PC-9 (cell line): ENCODE results near the gene MORN4. TPM values are rescaled to one million over a fixed set of nuclear protein-coding genes. Genes with fewer than 3 reads are reported as not detected.

Experiments used
- BruUV-seq: library from RNA; stranded (reverse); fragments of 400-500 nt; replicated peaks from 2 replicates; lab custom pipeline; 2021; lab: Mats Ljungman, UMichigan
- CTCF ChIA-PET: fragments of 300-600 bp; sonication (Branson Sonifier 250); formaldehyde crosslinking; loops from one replicate; lab custom pipeline; 2022; ENCODE audit warnings: antibody characterized with exemption; lab: Charles Lee
- POLR2A ChIA-PET: fragments of 300-600 bp; sonication (Branson Sonifier 250); formaldehyde crosslinking; loops from one replicate; lab custom pipeline; 2022; ENCODE audit warnings: antibody characterized with exemption; ENCODE audit not compliant: unreplicated experiment; lab: Charles Lee
- DNase-seq, 2 experiments: peaks; one replicate each; pipeline versions ENCODE4 v3.0.0 to v3.0.0-alpha.2; 2015 to 2022; ENCODE audit warnings: mixed read lengths in 1 of 2
- H2AFZ ChIP-seq: fragments of 200-600 bp; sonication (generic); 2 replicates; pipeline ENCODE4 v1.8.1; 2017; ENCODE audit warnings: antibody characterized with exemption
- H3F3A ChIP-seq: fragments of 200-600 bp; sonication (generic); 2 replicates; pipeline ENCODE4 v1.8.1; 2017; ENCODE audit warnings: antibody characterized with exemption, mild to moderate bottlenecking, low read depth; ENCODE audit not compliant: insufficient read depth
- H3K27ac ChIP-seq: fragments of 200-600 bp; sonication (generic); 2 replicates; pipeline ENCODE4 v1.6.1; 2016; ENCODE audit warnings: mixed run types
- H3K27me3 ChIP-seq: fragments of 200-600 bp; sonication (generic); 2 replicates; pipeline ENCODE4 v1.6.1; 2016; ENCODE audit warnings: low read depth, mixed run types; ENCODE audit not compliant: insufficient read depth
- H3K36me3 ChIP-seq: fragments of 200-600 bp; sonication (generic); 2 replicates; pipeline ENCODE4 v1.6.1; 2016; ENCODE audit warnings: low read depth, mixed run types
- H3K4me1 ChIP-seq: fragments of 200-600 bp; sonication (generic); replicated peaks from 2 replicates; pipeline ENCODE4 v1.6.1; 2016; ENCODE audit warnings: mixed run types; ENCODE audit not compliant: insufficient read depth
- H3K4me2 ChIP-seq: fragments of 200-600 bp; sonication (generic); 2 replicates; pipeline ENCODE4 v1.6.1; 2017; ENCODE audit warnings: mixed run types
- H3K4me3 ChIP-seq: fragments of 200-600 bp; sonication (generic); 2 replicates; pipeline ENCODE4 v1.6.1; 2016; ENCODE audit warnings: mixed run types
- H3K79me2 ChIP-seq: fragments of 200-600 bp; sonication (generic); 2 replicates; pipeline ENCODE4 v1.6.1; 2017; ENCODE audit warnings: low read depth, mixed run types
- H3K9me2 ChIP-seq: fragments of 200-600 bp; sonication (generic); 2 replicates; pipeline ENCODE4 v1.8.1; 2017; ENCODE audit warnings: mild to moderate bottlenecking; ENCODE audit not compliant: insufficient read depth
- H3K9me3 ChIP-seq: fragments of 200-600 bp; sonication (generic); 2 replicates; pipeline ENCODE4 v1.8.1; 2016; ENCODE audit warnings: low read depth; ENCODE audit not compliant: insufficient read depth
- H4K20me1 ChIP-seq: fragments of 200-600 bp; sonication (generic); 2 replicates; pipeline ENCODE4 v1.8.1; 2017; ENCODE audit not compliant: insufficient read depth
- CTCF ChIP-seq: fragments of 200-600 bp; sonication (generic); conservative IDR thresholded peaks from 2 replicates; pipeline ENCODE4 v1.6.1; 2017; ENCODE audit warnings: mixed run types, antibody characterized with exemption, mild to moderate bottlenecking, moderate library complexity
- EZH2 ChIP-seq: fragments of 200-600 bp; sonication (generic); IDR thresholded peaks from 2 replicates; pipeline ENCODE4 v1.8.0; 2017; ENCODE audit warnings: antibody characterized with exemption, low read depth
- intact Hi-C: fragments of 100-400 bp; cut with micrococcal nuclease; formaldehyde crosslinking; loops from one replicate; pipeline ENCODE4 v1.10.0; 2022; ENCODE audit not compliant: unreplicated experiment
- total RNA-seq: library from RNA; stranded (reverse); gene quantifications from 2 replicates; pipeline ENCODE4 v1.2.3, GENCODE V29; 2021

The MORN4 gene
- total RNA-seq, 1 experiment from 2014 or later, result 10.0 TPM

- Histone ChIP-seq H4K20me1 (no peaks in the 10 kb centered on the region), H3K79me2 (no peaks in the 10 kb centered on the region), H3K4me1 (peaks cover 28% of the 10 kb centered on the region), H3K9me2 (no peaks in the 10 kb centered on the region), H3K36me3 (no peaks in the 10 kb centered on the region), H3K27ac (peak overlapping the region; percentile 67; the same call in 1 of the 2 replicates), H3K4me3 (no peak overlapping the region), H3F3A (peaks cover 15% of the 10 kb centered on the region; the same call in 1 of the 2 replicates), H2AFZ (no peak overlapping the region), H3K9me3 (no peaks in the 10 kb centered on the region), H3K4me2 (no peak overlapping the region), H3K27me3 (no peaks in the 10 kb centered on the region)
- intact Hi-C loops, result no loop called here
- DNase-seq, result no peak
- no TSS peak for BruUV-seq
- TF ChIP-seq CTCF (no peak), EZH2 (no peak)
- CTCF ChIA-PET, result interaction anchor here (0.5 kb wide), 1 partner anchor 34 kb away, joined by 6 read pairs; no protein-coding TSS in a partner anchor
- POLR2A ChIA-PET, result no interaction called here
Observed at GRCh38 chr10:97598407-97599271, 34.7 kb downstream of the MORN4 start.

GRCh38 chr10:97597778-97598177 lies 35.5 kb downstream of the MORN4 start:
- Histone ChIP-seq H3K27ac (peak overlapping the region; percentile 67), H3K4me1 (peaks cover 28% of the 10 kb centered on the region), H3K4me2 (no peak overlapping the region), H3K79me2 (no peaks in the 10 kb centered on the region), H3K36me3 (no peaks in the 10 kb centered on the region), H3K4me3 (no peak overlapping the region), H3K9me2 (no peaks in the 10 kb centered on the region), H3F3A (peaks cover 15% of the 10 kb centered on the region; the same call in 1 of the 2 replicates), H4K20me1 (no peaks in the 10 kb centered on the region), H2AFZ (no peak overlapping the region), H3K27me3 (no peaks in the 10 kb centered on the region), H3K9me3 (no peaks in the 10 kb centered on the region)
- BruUV-seq, result no TSS peak
- no peak for TF ChIP-seq EZH2
- TF ChIP-seq CTCF, result no peak
- peak in 1 of 2 experiments; percentile 50 for DNase-seq
- ChIA-PET POLR2A (no interaction called here), CTCF (interaction anchor here (0.5 kb wide), 1 partner anchor 34 kb away, joined by 6 read pairs; no protein-coding TSS in a partner anchor)
- intact Hi-C loops, result no loop called here

GRCh38 chr10:97596101-97597082 lies 36.9 kb downstream of the MORN4 start:
- no peak overlapping the region; the same call in 1 of the 2 replicates for H3K4me2 ChIP-seq
- ChIA-PET CTCF (interaction anchor here (0.7 to 1.2 kb wide), 3 partner anchors 16 to 42 kb away, joined by 3 to 9 read pairs (median 4); no protein-coding TSS in a partner anchor), POLR2A (interaction anchor here (0.6 to 0.7 kb wide), 5 partner anchors 12 to 304 kb away, joined by 3 to 6 read pairs (median 3); partner anchors contain the start of genes ARHGAP19 and HOGA1)
- TF ChIP-seq CTCF, result no peak
- no peak for TF ChIP-seq EZH2
- BruUV-seq, result TSS peak; percentile 90
- H3K4me3 ChIP-seq, result no peak overlapping the region
- H4K20me1 ChIP-seq, result no peaks in the 10 kb centered on the region
- no peak overlapping the region for H2AFZ ChIP-seq
- peak overlapping the region; percentile 67 for H3K27ac ChIP-seq
- no peaks in the 10 kb centered on the region for H3K9me2 ChIP-seq
- no peaks in the 10 kb centered on the region for H3K27me3 ChIP-seq
- intact Hi-C loops, result no loop called here
- H3F3A ChIP-seq, result peaks cover 15% of the 10 kb centered on the region; the same call in 1 of the 2 replicates
- no peaks in the 10 kb centered on the region for H3K9me3 ChIP-seq
- DNase-seq, result peak; percentile 32 to 46
- peaks cover 28% of the 10 kb centered on the region for H3K4me1 ChIP-seq
- no peaks in the 10 kb centered on the region for H3K79me2 ChIP-seq
- no peaks in the 10 kb centered on the region for H3K36me3 ChIP-seq
